GM12801 (cell line): Measurements from ENCODE around the gene ALDH5A1.

Experiments used
- CTCF ChIP-seq: IDR thresholded peaks from one replicate; pipeline ENCODE4 v1.5.1; 2011; ENCODE audit warnings: control low read depth; ENCODE audit not compliant: insufficient read length; ENCODE audit errors: extremely low read depth

The ALDH5A1 gene

DNA sequence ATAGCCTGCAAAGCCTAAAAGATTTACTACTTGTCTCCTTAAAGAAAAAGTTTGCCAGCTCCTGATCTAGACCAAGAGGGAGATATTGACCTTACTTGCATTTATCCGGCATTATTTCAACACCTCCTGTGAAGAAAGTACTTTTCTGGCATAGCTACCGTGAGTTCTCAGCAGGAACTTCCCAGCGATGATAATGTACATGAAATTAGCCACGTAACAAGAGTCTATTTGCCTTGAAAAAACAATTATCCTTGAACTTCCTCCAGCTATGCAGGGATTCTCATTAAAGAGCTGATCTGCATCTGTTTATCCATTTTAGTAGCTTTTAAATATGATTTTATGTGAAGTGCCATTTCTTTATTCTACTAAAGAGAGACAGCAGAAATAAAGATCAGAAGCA is 41.7 kb downstream of the ALDH5A1 start:
- no peak for TF ChIP-seq CTCF

- no peak for TF ChIP-seq CTCF
These were observed 42.4 kb downstream of the ALDH5A1 start for GRCh38 chr6:24537082-24537699.

GRCh38 chr6:24537771-24538385 is 43.1 kb downstream of the ALDH5A1 start:
- no peak for TF ChIP-seq CTCF

DNA sequence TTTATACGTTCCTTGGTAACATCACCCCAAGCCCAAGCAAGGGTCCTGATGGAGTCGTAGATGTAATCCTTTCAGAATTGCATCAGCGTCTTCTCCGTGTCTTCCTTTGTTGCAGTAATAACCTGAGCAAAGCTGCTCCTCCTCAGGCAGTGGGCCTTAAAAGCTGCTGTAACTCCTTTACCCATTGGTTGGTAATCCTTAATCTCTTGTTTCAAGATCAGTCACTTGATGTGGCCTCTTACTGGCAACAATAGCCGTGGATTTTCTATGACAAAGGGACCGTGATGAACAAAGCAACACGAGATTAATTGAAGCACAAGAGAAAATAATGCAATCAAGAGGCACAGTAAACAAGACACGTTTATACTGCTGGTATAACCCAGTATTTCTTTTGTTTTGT is 44.6 kb downstream of the ALDH5A1 start:
- TF ChIP-seq CTCF, result no peak

GRCh38 chr6:24540197-24540596 is 45.4 kb downstream of the ALDH5A1 start:
- TF ChIP-seq CTCF, result no peak

- TF ChIP-seq CTCF, result no peak
These were observed 48.9 kb downstream of the ALDH5A1 start for GRCh38 chr6:24543683-24544082.

DNA sequence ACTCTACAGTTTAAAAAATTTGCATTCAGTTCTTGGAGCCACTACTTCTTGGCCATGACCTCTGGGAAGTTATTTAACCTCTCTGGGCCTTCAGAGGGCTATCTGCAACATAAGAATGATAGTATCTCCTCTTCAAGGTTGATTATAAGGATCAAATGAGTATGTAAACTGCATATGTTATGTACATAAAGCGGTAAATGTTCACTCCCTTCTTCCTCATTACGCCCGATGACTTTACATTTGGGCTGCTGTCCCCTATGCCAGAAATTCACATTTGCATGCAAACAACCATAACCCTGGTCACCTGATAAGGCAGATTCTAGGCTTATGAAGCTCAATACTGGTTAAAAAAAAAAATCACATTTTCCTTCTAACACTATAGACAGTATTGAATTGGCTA is 50.4 kb downstream of the ALDH5A1 start:
- TF ChIP-seq CTCF, result no peak
